ENCODE results near the gene RB1.
"Not testable (repeated sequence)": the region's sequence is repeated elsewhere in the genome, so short reads cannot be mapped to it uniquely, and the experiment has no call there.

Gene RB1

GRCh38 chr13:48299591-48299990, 4.0 kb upstream of the RB1 start:
- no peak for DNase-seq

- DNase-seq, result no peak
Observed at GRCh38 chr13:48302871-48303358, 636 bp upstream of the RB1 start.

- no peak for DNase-seq
Observed at GRCh38 chr13:48304143-48304876, 759 bp downstream of the RB1 start.

- DNase-seq, result no peak
Observed at GRCh38 chr13:48311223-48311622, 7.7 kb downstream of the RB1 start.

GRCh38 chr13:48315969-48316650, 12.6 kb downstream of the RB1 start:
- no peak for DNase-seq

- no peak for DNase-seq
Observed at GRCh38 chr13:48316826-48317510, 13.4 kb downstream of the RB1 start.

- no peak for DNase-seq
Observed at GRCh38 chr13:48317511-48318376, 14.2 kb downstream of the RB1 start.

GRCh38 chr13:48318377-48318811, 14.8 kb downstream of the RB1 start:
- DNase-seq, result no peak

GRCh38 chr13:48318821-48319511, 15.4 kb downstream of the RB1 start:
- no peak for DNase-seq

- DNase-seq, result no peak
Observed at GRCh38 chr13:48319531-48320398, 16.2 kb downstream of the RB1 start.

GRCh38 chr13:48320399-48320790, 16.8 kb downstream of the RB1 start:
- no peak for DNase-seq

- DNase-seq, result no peak
Observed at GRCh38 chr13:48320891-48321510, 17.4 kb downstream of the RB1 start.

GRCh38 chr13:48322294-48322693, 18.7 kb downstream of the RB1 start:
- DNase-seq, result no peak

- no peak for DNase-seq
Observed at GRCh38 chr13:48333976-48334375, 30.4 kb downstream of the RB1 start.

- no peak for DNase-seq
Observed at GRCh38 chr13:48334534-48335127, 31.1 kb downstream of the RB1 start.

- DNase-seq, result not testable (repeated sequence)
Observed at GRCh38 chr13:48339198-48339597, 35.6 kb downstream of the RB1 start.

- no peak for DNase-seq
Observed at GRCh38 chr13:48344264-48344663, 40.7 kb downstream of the RB1 start.

- DNase-seq, result no peak
Observed at GRCh38 chr13:48346583-48346982, 43.0 kb downstream of the RB1 start.

- no peak for DNase-seq
Observed at GRCh38 chr13:48349525-48349924, 46.0 kb downstream of the RB1 start.

GRCh38 chr13:48353590-48353989, 50.0 kb downstream of the RB1 start:
- DNase-seq, result no peak

All from activated T-cell treated with anti-CD3 and anti-CD28 coated beads for 4 hours (primary cell).